ENCODE measurements around the gene COL4A5. TPM values are rescaled to one million over a fixed set of nuclear protein-coding genes. Genes with fewer than 3 reads are reported as not detected.

COL4A5 gene
- total and polyA plus RNA-seq, 2 of the 8 experiments (the other 6 are each of a cell fraction or from before 2014, with no cell fraction given), result 24.9 to 30.2 TPM

DNA sequence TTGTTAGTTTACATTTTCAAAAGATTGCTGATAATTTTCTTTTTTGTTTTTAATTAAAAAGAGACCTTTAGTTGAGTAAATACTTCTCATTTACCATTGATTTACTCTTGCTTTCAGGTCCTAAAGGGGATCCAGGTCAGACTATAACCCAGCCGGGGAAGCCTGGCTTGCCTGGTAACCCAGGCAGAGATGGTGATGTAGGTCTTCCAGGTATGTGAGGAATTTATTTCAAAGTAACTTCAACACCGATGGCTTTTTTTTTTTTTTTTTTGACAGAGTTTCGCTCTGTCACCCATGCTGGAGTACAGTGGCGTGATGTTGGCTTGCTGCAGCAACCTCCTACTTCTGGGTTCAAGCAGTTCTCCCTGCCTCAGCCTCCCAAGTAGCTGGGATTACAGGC is 161.6 kb downstream of the COL4A5 start:
- H4K91ac ChIP-seq (replicated peaks; ENCODE audit: insufficient read length, low read length), result no peak overlapping the region
- no peak overlapping the region for H2BK5ac ChIP-seq (ENCODE audit: low read depth, low read length)
- POLR2A ChIA-PET (ENCODE audit: partially characterized antibody), result no interaction called here
- no peak overlapping the region for H4K8ac ChIP-seq (ENCODE audit: extremely low read depth, insufficient read depth, low read length)
- 89% methylated on average over 2 of the region's 4 CpGs; no CpG with 5 or more reads in 1 of the 2 experiments for WGBS, 2 experiments (ENCODE audit: extremely low coverage in 1 of 2, insufficient coverage in 1 of 2, insufficient read length in 1 of 2, insufficient replicate concordance in 2 of 2, low coverage in 1 of 2, low lambda C conversion rate in 2 of 2, missing lambda C conversion rate in 1 of 2)
- FAIRE-seq, result no peak
- no peak overlapping the region for H2BK120ac ChIP-seq (replicated peaks; ENCODE audit: low read depth, low read length)
- no peak for DNase-seq (ENCODE audit: low read depth in 1 of 2, low spot score in 2 of 2)
- no peak overlapping the region for H2BK15ac ChIP-seq (ENCODE audit: low read length)
- H3K27me3 ChIP-seq (replicated peaks in 1 of 4; ENCODE audit: control insufficient read depth in 3 of 4, extremely low read depth in 1 of 4, insufficient read depth in 3 of 4, low read length in 3 of 4), result no peaks in the 10 kb centered on the region
- H2BK20ac ChIP-seq (ENCODE audit: low read length), result no peak overlapping the region
- H3K9ac ChIP-seq (replicated peaks in 1 of 4; ENCODE audit: extremely low read depth in 1 of 4, low read depth in 3 of 4, low read length in 3 of 4), result no peak overlapping the region
- no peak overlapping the region for H3K4ac ChIP-seq (replicated peaks; ENCODE audit: insufficient read length, low read depth, low read length)
- TF ChIP-seq SIX5 (IDR thresholded peaks at IDR 0.05; ENCODE audit: low read depth, low read length) (no peak), TEAD4 (IDR thresholded peaks at IDR 0.05; ENCODE audit: low read depth, low read length) (0 out of 2 replicates have a peak, but pooled peaks have one; percentile 23)
- H3K27ac ChIP-seq (ENCODE audit: low read depth, low read length), result no peak overlapping the region
- no peak overlapping the region for H2AFZ ChIP-seq (ENCODE audit: low read length)
- no peak overlapping the region for H3K23ac ChIP-seq (ENCODE audit: insufficient read length)
- CTCF ChIA-PET (ENCODE audit: partially characterized antibody), result no interaction called here
- no peaks in the 10 kb centered on the region for H3K4me1 ChIP-seq (replicated peaks in 1 of 4; ENCODE audit: control insufficient read depth in 3 of 4, insufficient read depth in 4 of 4, low read length in 3 of 4)
- H3K14ac ChIP-seq (ENCODE audit: insufficient read length), result no peak overlapping the region
- H3K36me3 ChIP-seq (ENCODE audit: control insufficient read depth in 2 of 4, insufficient read depth in 4 of 4, low read length in 3 of 4), result no peaks in the 10 kb centered on the region; a peak in 1 of 8 replicates
- H2AK5ac ChIP-seq (ENCODE audit: low read depth, low read length), result no peak overlapping the region
- H2BK12ac ChIP-seq (ENCODE audit: low read depth, low read length), result no peak overlapping the region
- H4K5ac ChIP-seq (ENCODE audit: insufficient read length, low read depth, low read length), result no peak overlapping the region
- H3K9me3 ChIP-seq (ENCODE audit: insufficient read depth in 2 of 2, low read depth in 1 of 2, low read length in 1 of 2), result no peaks in the 10 kb centered on the region
- H3K56ac ChIP-seq (replicated peaks; ENCODE audit: insufficient read length, low read depth, low read length), result no peak overlapping the region
- H4K20me1 ChIP-seq (replicated peaks in 1 of 2; ENCODE audit: control insufficient read depth in 1 of 2, insufficient read depth in 2 of 2, low read length in 2 of 2), result no peaks in the 10 kb centered on the region
- no peaks in the 10 kb centered on the region for H3K79me1 ChIP-seq (ENCODE audit: low read depth, low read length)
- no peak overlapping the region for H3K4me2 ChIP-seq (ENCODE audit: insufficient read depth in 1 of 2, low read depth in 2 of 2, low read length in 2 of 2)
- H3K4me3 ChIP-seq (ENCODE audit: extremely low read depth in 1 of 4, insufficient read depth in 2 of 4, low read depth in 3 of 4, low read length in 4 of 4), result no peak overlapping the region
- H3K23me2 ChIP-seq (ENCODE audit: low read depth, low read length), result no peaks in the 10 kb centered on the region
- no peak overlapping the region for H3K18ac ChIP-seq (ENCODE audit: extremely low read depth, low read length)
- H3K79me2 ChIP-seq (ENCODE audit: control insufficient read depth in 1 of 2, insufficient read depth in 2 of 2, low read length in 2 of 2), result no peaks in the 10 kb centered on the region

All from H1 (cell line).